ENCODE data around the gene WASF1.
"Not testable (repeated sequence)": the region's sequence is repeated elsewhere in the genome, so short reads cannot be mapped to it uniquely, and the experiment has no call there.

Gene WASF1

GRCh38 chr6:110095101-110095500 lies 84.4 kb downstream of the WASF1 start:
- in situ Hi-C loops (cut with MboI; ENCODE audit: low sequenced_read_pairs) = no loop called here

- in situ Hi-C loops (cut with MboI; ENCODE audit: low sequenced_read_pairs) = no loop called here
Measured at GRCh38 chr6:110093981-110094380, 85.5 kb downstream of the WASF1 start.

- in situ Hi-C loops (cut with MboI; ENCODE audit: low sequenced_read_pairs) = no loop called here
Measured at GRCh38 chr6:110090876-110091275, 88.6 kb downstream of the WASF1 start.

- in situ Hi-C loops (cut with MboI; ENCODE audit: low sequenced_read_pairs) = no loop called here
Measured at GRCh38 chr6:110089323-110089722, 90.1 kb downstream of the WASF1 start.

GRCh38 chr6:110085285-110085684 lies 94.2 kb downstream of the WASF1 start:
- in situ Hi-C loops (cut with MboI; ENCODE audit: low sequenced_read_pairs) = no loop called here

GRCh38 chr6:110083875-110084585 lies 95.4 kb downstream of the WASF1 start:
- in situ Hi-C loops (cut with MboI; ENCODE audit: low sequenced_read_pairs) = no loop called here

GRCh38 chr6:110075406-110075805 lies 104.1 kb downstream of the WASF1 start:
- in situ Hi-C loops (cut with MboI; ENCODE audit: low sequenced_read_pairs) = no loop called here

GRCh38 chr6:110073474-110073873 lies 106.0 kb downstream of the WASF1 start:
- in situ Hi-C loops (cut with MboI; ENCODE audit: low sequenced_read_pairs) = not testable (repeated sequence)

- in situ Hi-C loops (cut with MboI; ENCODE audit: low sequenced_read_pairs) = no loop called here
Measured at GRCh38 chr6:110068592-110068967, 110.9 kb downstream of the WASF1 start.

- in situ Hi-C loops (cut with MboI; ENCODE audit: low sequenced_read_pairs) = no loop called here
Measured at GRCh38 chr6:110067837-110068591, 111.5 kb downstream of the WASF1 start.

GRCh38 chr6:110064744-110065524 lies 114.5 kb downstream of the WASF1 start:
- in situ Hi-C loops (cut with MboI; ENCODE audit: low sequenced_read_pairs) = no loop called here

GRCh38 chr6:110063594-110064263 lies 115.7 kb downstream of the WASF1 start:
- in situ Hi-C loops (cut with MboI; ENCODE audit: low sequenced_read_pairs) = no loop called here

- in situ Hi-C loops (cut with MboI; ENCODE audit: low sequenced_read_pairs) = no loop called here
Measured at GRCh38 chr6:110055387-110055735, 124.1 kb downstream of the WASF1 start.

GRCh38 chr6:110054664-110055386 lies 124.6 kb downstream of the WASF1 start:
- in situ Hi-C loops (cut with MboI; ENCODE audit: low sequenced_read_pairs) = no loop called here

- in situ Hi-C loops (cut with MboI; ENCODE audit: low sequenced_read_pairs) = no loop called here
Measured at GRCh38 chr6:110053395-110054240, 125.9 kb downstream of the WASF1 start.

GRCh38 chr6:110050440-110050813 lies 129.0 kb downstream of the WASF1 start:
- in situ Hi-C loops (cut with MboI; ENCODE audit: low sequenced_read_pairs) = no loop called here
